Activated CD4-positive, alpha-beta memory T cell treated with anti-CD3 and anti-CD28 coated beads, Interleukin-2, amount 10 ng/mL, durations not matched to agents 7 days and 5 days (primary cell): ENCODE measurements around the gene PNPLA2. TPM values are rescaled to one million over a fixed set of nuclear protein-coding genes. Genes with fewer than 3 reads are reported as not detected.

Experiments used
- CTCF ChIA-PET: fragments of 350-600 bp; sonication (Branson Sonifier 250); formaldehyde crosslinking; loops from one replicate; lab custom pipeline; 2021; ENCODE audit warnings: antibody characterized with exemption, inconsistent platforms; lab: Charles Lee
- POLR2A ChIA-PET: fragments of 350-600 bp; sonication (Branson Sonifier 250); formaldehyde crosslinking; loops from one replicate; lab custom pipeline; 2021; ENCODE audit warnings: antibody characterized with exemption; lab: Charles Lee
- DNase-seq: peaks from one replicate; pipeline ENCODE4 v3.0.0-alpha.2; 2020
- H3K27ac Mint-ChIP-seq: one replicate; pipeline ENCODE4 v1.8.0; 2021; ENCODE audit warnings: mild to moderate bottlenecking, mixed read lengths
- H3K27me3 Mint-ChIP-seq: one replicate; pipeline ENCODE4 v1.8.0; 2021; ENCODE audit warnings: mixed read lengths
- H3K36me3 Mint-ChIP-seq: one replicate; pipeline ENCODE4 v1.8.0; 2021; ENCODE audit warnings: low read depth, mixed read lengths
- H3K4me1 Mint-ChIP-seq: one replicate; pipeline ENCODE4 v1.8.0; 2021; ENCODE audit warnings: mixed read lengths
- H3K4me3 Mint-ChIP-seq: one replicate; pipeline ENCODE4 v1.8.0; 2021; ENCODE audit warnings: mild to moderate bottlenecking, mixed read lengths
- H3K9me3 Mint-ChIP-seq: one replicate; pipeline ENCODE4 v1.8.0; 2021; ENCODE audit warnings: mixed read lengths
- total RNA-seq, 2 experiments: library from RNA; stranded (reverse); gene quantifications; one replicate each; pipeline ENCODE4 v1.2.3, GENCODE V29; 2021

PNPLA2 gene
- total RNA-seq, 2 experiments from 2014 or later: 66.8 to 70.9 TPM

DNA sequence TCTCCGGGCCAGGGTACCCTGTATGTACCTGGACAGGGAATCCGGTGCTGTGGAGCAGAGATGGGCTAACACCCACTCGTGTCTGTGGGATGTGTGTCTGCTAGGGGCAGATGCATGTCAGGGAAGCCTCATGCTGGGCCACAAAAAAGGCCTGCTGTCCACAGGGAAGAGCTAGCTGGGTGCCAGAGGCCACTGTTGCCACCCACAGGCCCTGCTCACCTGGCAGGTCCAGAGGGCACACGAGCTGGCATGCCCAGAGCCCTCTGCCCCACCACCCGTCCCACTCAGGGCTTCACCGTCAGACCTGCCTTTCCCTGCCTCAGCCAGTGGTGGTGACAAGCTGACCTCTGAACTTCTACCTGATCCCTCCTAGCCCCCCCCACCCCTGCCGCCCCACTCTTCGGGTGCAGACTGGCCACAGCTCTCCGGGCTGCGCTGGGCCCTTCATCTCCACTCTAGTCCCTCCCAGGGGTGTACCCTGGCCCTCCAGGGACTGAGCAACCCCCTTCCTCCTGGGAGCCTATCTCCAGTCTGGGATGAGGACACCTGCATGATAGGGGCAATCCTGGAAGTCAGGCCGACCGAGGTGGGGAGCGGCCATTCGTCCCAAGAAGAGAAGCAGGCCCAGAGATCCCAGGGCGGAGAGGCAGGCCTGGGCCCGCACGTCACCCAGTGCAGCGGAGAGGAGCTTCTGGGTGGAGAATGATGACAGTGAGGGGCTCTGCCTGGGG, 22.0 kb upstream of the PNPLA2 start:
- Mint-ChIP-seq H3K9me3 (no peaks in the 10 kb centered on the region), H3K27ac (peak overlapping the region; percentile 89), H3K27me3 (no peaks in the 10 kb centered on the region), H3K36me3 (peaks cover 19% of the 10 kb centered on the region), H3K4me3 (peak overlapping the region; percentile 93), H3K4me1 (peaks cover 32% of the 10 kb centered on the region)
- CTCF ChIA-PET: no interaction called here
- no peak for DNase-seq
- POLR2A ChIA-PET: interaction anchor here (0.8 to 3.9 kb wide), 10 partner anchors 9 to 221 kb away, joined by 3 to 35 read pairs (median 4); partner anchors contain the start of genes GATD1, PHRF1, PIDD1 and PNPLA2

DNA sequence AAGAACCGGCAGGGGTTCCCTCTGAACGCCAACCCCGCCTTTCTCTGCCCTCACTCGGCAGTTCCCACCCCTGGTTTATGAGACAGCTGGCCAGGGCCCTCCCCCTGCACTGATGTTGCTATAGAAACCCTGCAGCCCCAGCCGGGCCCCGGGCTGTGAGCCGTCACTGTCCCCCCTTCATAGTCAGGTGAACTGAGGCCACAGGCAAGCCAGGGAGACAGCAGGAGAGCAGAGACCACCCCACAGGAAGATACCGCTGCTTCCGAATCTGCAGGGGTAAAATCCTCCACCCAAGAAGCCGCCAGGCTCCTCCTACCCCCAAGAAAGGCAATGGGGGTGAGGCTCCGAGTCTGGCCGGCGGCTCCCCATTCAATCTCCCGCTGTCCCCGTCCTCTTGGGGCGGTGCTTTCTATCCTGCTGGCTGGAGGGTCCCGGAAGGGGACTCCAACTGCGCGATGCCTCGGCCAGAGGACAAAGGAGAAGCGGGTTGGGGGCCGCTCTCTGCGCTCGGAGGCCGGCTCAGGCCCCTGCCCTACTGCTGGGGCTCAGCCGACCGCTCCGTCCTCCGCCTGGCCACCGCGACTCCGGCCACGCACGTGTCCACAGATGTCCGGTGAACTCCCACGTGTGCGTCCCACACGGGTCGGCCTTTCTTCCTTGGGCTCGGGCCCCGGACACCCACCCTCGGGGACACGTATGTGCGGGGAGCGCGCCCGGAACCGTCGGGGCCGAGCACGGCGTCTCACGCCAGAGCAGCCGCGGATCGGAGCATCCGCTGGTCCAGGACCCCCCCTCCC, 21.2 kb upstream of the PNPLA2 start:
- Mint-ChIP-seq H3K27me3 (no peaks in the 10 kb centered on the region), H3K4me3 (peak overlapping the region; percentile 93), H3K9me3 (no peaks in the 10 kb centered on the region), H3K27ac (peak overlapping the region; percentile 89), H3K4me1 (peaks cover 33% of the 10 kb centered on the region), H3K36me3 (peaks cover 22% of the 10 kb centered on the region)
- CTCF ChIA-PET: interaction anchor here (1.4 kb wide), 1 partner anchor 33 kb away, joined by 3 read pairs; no protein-coding TSS in a partner anchor
- peak; percentile 76 for DNase-seq
- POLR2A ChIA-PET: interaction anchor here (0.8 to 3.9 kb wide), 6 partner anchors 8 to 22 kb away, joined by 3 to 35 read pairs (median 16); partner anchors contain the start of genes GATD1, PIDD1, PNPLA2 and RPLP2

DNA sequence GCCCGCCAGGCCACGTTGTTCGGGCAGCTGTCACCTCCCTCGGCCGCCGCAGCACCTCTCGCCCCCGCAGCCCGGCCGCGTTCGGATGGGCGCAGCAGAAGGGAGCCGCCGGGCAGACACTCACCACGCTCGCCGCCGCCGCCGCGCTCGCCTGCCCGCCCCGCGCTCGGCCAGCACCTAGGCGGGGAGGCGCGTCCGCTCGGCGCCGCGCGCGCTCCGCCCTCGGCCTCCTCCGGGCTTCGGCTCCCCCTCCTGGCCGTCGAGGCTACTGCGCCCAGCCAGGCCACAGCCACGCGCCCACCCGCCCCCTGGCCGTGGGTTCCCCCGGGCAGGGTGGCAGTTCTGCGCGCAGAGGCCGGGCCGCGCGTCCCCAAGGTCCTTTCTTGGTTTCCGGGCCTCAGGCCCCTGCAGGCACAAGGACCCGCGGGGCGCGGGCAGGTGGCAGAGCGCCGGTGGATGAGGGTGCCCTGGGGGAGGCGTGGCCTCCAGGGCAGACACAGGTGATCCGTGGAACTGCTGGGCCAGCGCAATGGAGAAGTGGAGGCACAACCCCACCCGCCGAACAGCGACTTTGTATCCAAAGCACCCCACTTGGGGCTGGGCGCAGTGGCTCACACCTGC, 20.5 kb upstream of the PNPLA2 start, which contains the start of gene SLC25A22:
Gene SLC25A22, minus strand, starts transcription at position 189 of the 621 bp plus-strand sequence. CDS start 3,275 bp downstream, outside the sequence.
- peak; percentile 87 for DNase-seq
- Mint-ChIP-seq H3K27ac (peak within 1 kb of the TSS; percentile 89), H3K4me3 (peak within 1 kb of the TSS; percentile 93), H3K4me1 (peaks cover 37% of the 10 kb centered on the region), H3K27me3 (no peaks in the 10 kb centered on the region), H3K9me3 (no peaks in the 10 kb centered on the region), H3K36me3 (peaks cover 23% of the 10 kb centered on the region)
- ChIA-PET CTCF (interaction anchor here (0.8 to 1.4 kb wide), 2 partner anchors 11 to 32 kb away, joined by 3 read pairs; no protein-coding TSS in a partner anchor), POLR2A (interaction anchor here (0.7 to 3.9 kb wide), 2 partner anchors 11 kb away, joined by 3 to 23 read pairs; partner anchors contain the start of gene RPLP2)

DNA sequence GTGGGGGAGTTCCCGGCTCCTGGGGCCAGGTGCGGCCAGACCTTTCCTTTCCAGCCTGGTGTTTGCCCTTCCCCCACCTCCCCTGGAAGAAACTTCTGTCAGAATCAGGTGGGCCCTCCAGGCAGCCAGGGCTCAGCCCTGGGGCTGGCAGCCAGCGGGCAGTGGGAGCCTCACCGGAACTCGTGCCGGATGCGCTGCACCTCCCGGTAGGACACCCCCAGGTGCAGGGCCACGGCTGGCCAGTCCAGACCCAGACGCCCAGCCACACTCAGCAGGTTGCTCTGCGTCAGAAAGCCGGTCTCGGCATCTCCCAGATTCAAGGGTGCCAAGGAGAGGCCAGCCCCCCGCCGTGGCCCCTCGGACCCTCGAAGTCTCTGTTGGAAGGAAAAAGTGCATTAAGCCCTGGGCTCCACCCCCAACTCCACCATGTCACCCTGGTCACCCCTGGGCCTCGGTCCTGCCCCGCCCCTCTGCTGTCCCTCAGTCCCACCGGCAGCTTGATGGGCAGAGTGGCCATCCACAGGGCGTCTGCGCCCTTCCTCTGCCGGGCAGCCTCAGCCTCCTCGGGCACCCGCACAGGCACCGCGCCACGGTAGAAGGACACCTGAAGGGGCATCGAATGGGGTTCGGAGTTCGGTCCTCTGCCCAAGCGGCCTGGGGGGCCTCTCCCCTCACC, 18.9 kb upstream of the PNPLA2 start:
- Mint-ChIP-seq H3K4me1 (peaks cover 40% of the 10 kb centered on the region), H3K36me3 (peaks cover 21% of the 10 kb centered on the region), H3K27me3 (no peaks in the 10 kb centered on the region), H3K27ac (no peak overlapping the region), H3K9me3 (no peaks in the 10 kb centered on the region), H3K4me3 (no peak overlapping the region)
- CTCF ChIA-PET: no interaction called here
- no peak for DNase-seq
- POLR2A ChIA-PET: no interaction called here

DNA sequence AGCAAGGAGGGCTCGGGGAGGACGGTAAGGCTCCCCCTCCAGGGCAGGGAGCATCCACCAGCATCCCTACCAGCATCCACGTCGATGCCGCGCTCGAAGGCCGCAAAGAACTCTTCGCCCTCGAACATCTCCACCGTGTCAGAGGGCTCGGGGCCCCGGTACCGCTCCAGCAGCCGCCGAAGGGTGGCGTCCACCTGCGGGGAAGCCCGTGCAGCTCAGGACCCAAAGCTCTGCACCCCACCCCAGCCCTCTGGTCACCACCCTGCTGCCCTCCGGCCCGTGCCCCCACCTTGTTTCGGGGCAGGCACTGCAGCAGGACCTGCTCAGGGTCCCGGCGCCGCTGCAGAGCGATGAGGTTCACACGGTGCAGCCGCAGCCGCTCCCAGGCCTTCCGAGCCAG, 18.2 kb upstream of the PNPLA2 start:
- peaks cover 21% of the 10 kb centered on the region for H3K36me3 Mint-ChIP-seq
- H3K27me3 Mint-ChIP-seq: no peaks in the 10 kb centered on the region
- ChIA-PET POLR2A (no interaction called here), CTCF (no interaction called here)
- H3K9me3 Mint-ChIP-seq: no peaks in the 10 kb centered on the region
- DNase-seq: no peak
- H3K4me3 Mint-ChIP-seq: no peak overlapping the region
- no peak overlapping the region for H3K27ac Mint-ChIP-seq
- H3K4me1 Mint-ChIP-seq: peaks cover 36% of the 10 kb centered on the region

DNA sequence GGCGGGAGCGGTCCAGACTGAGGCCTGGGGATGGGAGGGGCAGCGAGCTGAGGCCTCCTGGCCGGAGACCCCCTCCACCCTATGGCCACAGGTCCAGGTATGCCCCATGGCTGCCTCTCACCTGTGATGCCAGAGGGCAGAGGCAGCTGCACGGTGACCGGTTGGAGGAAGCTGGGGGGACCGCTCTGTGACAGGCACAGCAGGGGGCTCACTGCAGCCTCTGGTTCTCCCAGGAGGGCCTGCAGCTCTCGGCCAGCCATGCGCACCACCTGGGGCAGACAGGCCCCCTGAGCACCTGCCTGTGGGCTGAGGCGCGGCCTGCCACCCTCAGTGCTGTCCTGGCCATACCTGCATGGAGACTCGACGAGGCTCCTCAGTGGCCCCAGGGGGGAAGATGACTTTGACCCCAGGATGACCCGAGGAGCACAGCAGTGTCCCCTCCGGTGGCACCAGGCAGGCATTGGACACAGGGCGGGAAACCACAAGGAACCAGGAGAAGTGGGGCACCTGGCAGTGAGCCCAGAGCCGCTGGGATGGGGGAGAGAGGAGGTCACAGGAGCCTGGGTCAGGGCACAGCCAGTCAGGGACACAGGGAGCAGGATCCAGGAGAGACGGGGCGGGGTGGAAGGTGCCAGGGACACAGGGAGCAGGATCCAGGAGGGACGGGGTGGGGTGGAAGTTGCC, 17.5 kb upstream of the PNPLA2 start:
- Mint-ChIP-seq H3K9me3 (no peaks in the 10 kb centered on the region), H3K36me3 (peaks cover 18% of the 10 kb centered on the region), H3K4me3 (no peak overlapping the region), H3K27ac (no peak overlapping the region), H3K4me1 (peaks cover 37% of the 10 kb centered on the region), H3K27me3 (no peaks in the 10 kb centered on the region)
- ChIA-PET POLR2A (interaction anchor here (1.3 kb wide), 1 partner anchor 19 kb away, joined by 3 read pairs; no protein-coding TSS in a partner anchor), CTCF (no interaction called here)
- no peak for DNase-seq

DNA sequence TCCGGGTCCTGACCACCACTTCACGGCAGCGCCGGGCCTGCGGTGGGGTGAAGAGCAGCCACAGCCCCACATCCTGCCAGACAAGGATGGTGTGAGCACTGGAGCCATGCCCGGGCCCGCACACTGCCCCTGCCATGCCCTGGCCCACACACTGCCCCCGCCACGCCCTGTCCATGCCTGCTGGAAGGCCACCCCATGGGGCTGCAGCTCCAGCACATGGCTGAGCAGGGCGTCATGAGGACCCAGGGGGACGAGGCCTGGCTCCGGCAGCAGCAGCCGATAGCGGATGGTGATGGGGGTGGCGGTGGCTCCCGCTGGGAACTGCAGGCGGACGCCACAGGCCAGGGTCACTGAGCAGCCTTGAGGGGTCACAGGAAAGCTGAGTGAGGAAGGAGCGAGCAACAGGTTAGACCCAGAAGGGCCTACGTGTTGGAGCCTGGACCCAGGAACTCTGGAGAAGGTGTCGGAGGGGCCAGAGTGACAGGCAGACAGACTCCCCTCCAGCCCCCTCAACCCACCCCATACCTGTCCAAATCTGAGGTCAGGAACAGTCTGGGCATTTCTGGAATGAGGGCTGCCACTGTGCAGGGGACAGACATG, 16.6 kb upstream of the PNPLA2 start:
- Mint-ChIP-seq H3K4me1 (peaks cover 32% of the 10 kb centered on the region), H3K4me3 (no peak overlapping the region), H3K27me3 (no peaks in the 10 kb centered on the region), H3K27ac (no peak overlapping the region), H3K36me3 (peaks cover 18% of the 10 kb centered on the region), H3K9me3 (no peaks in the 10 kb centered on the region)
- ChIA-PET CTCF (no interaction called here), POLR2A (interaction anchor here (1.3 kb wide), 1 partner anchor 18 kb away, joined by 3 read pairs; no protein-coding TSS in a partner anchor)
- DNase-seq: no peak

DNA sequence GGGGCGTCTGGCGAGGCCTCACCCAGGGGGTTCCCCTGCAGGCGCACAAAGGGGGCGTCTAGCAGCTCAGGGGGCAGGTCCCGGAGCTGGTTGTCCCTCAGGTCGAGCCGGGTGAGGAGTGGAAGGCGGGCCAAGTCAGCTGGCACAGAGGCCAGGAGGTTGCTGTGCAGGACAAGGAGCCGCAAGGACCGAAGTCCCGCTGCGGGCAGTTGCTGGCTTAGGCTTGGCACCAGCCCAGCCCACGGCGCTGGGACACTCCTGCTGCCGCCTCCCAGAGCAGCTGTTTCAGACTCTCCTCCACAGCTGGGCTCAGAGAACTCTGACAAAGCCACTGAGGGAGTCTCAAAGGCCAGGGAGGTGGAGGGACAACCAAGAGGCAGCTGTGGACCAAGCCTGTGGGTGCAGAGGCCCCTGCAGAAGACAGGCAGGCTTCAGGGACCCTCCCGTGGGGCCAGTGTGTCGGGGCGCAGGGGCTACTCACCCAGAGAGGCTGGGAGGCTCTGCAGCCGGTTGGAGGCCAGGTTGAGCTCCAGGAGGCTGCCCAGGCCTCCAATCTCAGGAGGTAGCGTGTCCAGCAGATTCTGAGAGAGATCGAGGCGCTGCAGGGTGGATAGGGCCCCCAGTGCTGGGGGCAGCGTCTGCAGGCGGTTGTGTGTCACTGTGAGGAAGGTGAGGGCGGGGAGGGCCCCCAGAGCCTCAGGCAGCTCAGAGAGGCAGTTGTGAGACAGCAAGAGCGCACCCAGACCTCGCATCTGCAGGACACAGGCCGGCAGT, 15.8 kb upstream of the PNPLA2 start:
- ChIA-PET CTCF (no interaction called here), POLR2A (interaction anchor here (2.3 kb wide), 1 partner anchor 25 kb away, joined by 12 read pairs; the partner anchor contains the start of gene GATD1)
- Mint-ChIP-seq H3K4me3 (peak overlapping the region; percentile 82), H3K27me3 (no peaks in the 10 kb centered on the region), H3K36me3 (peaks cover 18% of the 10 kb centered on the region), H3K4me1 (peaks cover 32% of the 10 kb centered on the region), H3K9me3 (no peaks in the 10 kb centered on the region), H3K27ac (no peak overlapping the region)
- DNase-seq: no peak

DNA sequence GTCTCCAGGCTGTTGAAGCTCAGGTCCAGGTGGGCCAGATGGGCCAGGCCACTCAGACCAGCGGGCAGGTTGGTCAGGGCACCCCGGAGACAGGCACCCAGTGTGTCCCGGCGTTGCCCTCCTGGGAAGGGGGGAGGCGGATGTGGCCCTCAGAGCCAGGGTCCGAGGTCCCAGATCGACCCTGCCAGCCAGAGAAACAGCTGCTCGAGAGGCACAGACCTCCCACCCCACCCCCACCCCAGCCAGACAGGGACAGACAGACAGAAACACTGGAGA, 15.3 kb upstream of the PNPLA2 start:
- Mint-ChIP-seq H3K36me3 (peaks cover 18% of the 10 kb centered on the region), H3K9me3 (no peaks in the 10 kb centered on the region), H3K4me1 (peaks cover 37% of the 10 kb centered on the region), H3K27ac (no peak overlapping the region), H3K4me3 (peak overlapping the region; percentile 82), H3K27me3 (no peaks in the 10 kb centered on the region)
- CTCF ChIA-PET: no interaction called here
- POLR2A ChIA-PET: interaction anchor here (1.1 to 4.1 kb wide), 4 partner anchors 7 to 40 kb away, joined by 3 to 21 read pairs (median 16); partner anchors contain the start of genes GATD1, PNPLA2 and TSPAN4
- no peak for DNase-seq

DNA sequence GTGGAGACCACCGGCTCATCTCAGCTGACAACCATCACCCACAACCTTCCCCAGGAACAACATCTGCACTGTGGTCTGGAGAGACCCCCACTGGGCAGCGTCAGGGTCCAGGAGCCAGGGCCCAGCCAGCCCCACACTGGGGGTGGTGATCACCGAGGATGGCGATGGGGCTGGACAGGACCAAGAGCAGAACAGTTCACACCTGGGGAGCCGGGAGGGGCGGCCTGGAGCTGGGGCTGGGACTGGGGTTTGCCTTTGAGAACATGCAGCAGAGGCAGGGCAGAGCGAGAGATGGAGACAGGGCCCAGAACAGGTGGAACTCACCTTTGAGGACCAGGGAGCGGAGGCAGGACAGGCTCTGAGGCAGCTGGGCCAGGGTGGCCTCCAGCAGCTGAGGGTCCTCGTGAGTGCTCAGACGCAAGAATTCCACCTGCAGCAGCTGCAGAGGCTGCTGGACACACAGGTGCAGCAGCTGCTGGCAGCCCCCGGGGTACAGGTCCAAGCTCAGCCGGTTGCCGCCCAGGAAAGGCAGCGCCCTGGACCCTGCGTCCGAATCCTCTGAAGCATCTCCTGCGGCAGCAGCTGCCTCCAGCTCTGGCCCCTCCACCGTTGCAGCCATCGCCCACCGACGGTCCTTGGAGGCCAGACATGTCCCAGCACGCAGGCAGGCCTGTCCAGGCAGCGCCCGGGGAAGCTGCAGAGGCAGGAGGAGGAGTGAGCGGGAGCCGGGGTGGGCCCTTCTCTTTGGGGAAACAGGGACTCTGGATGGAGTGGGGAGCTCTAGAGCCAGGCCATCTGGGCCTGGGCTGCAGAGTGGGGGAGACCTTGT, 14.7 kb upstream of the PNPLA2 start:
- Mint-ChIP-seq H3K4me3 (peak overlapping the region; percentile 82), H3K36me3 (peaks cover 18% of the 10 kb centered on the region), H3K9me3 (no peaks in the 10 kb centered on the region), H3K4me1 (peaks cover 40% of the 10 kb centered on the region), H3K27me3 (no peaks in the 10 kb centered on the region), H3K27ac (peak overlapping the region; percentile 78)
- ChIA-PET CTCF (no interaction called here), POLR2A (interaction anchor here (1.1 to 4.1 kb wide), 5 partner anchors 8 to 39 kb away, joined by 3 to 21 read pairs (median 12); partner anchors contain the start of genes GATD1, PNPLA2 and TSPAN4)
- no peak for DNase-seq
